HCT116 (cell line): ENCODE results near the gene ACSS3. TPM values are rescaled to one million over a fixed set of nuclear protein-coding genes. Genes with fewer than 3 reads are reported as not detected.

Experiments used
- ATAC-seq: fragments of 200-7000 bp; cut with Tn5 transposase; 2 replicates; pipeline ENCODE4 v1.9.1; 2020; ENCODE audit warnings: mild to moderate bottlenecking, moderate library complexity
- BruUV-seq: library from RNA; stranded (reverse); fragments of 400-500 nt; replicated peaks from 2 replicates; lab custom pipeline; 2021; lab: Mats Ljungman, UMichigan
- CTCF ChIA-PET: fragments of 300-600 bp; sonication (Branson Sonifier 250); formaldehyde crosslinking; loops from one replicate; lab custom pipeline; 2021; ENCODE audit warnings: antibody characterized with exemption; lab: Charles Lee
- POLR2A ChIA-PET: fragments of 300-600, 350-600 bp; sonication (Branson Sonifier 250); formaldehyde crosslinking; loops from one replicate; lab custom pipeline; 2021; ENCODE audit warnings: antibody characterized with exemption; lab: Charles Lee
- RAD21 ChIA-PET, 2 experiments: fragments of 300-600 bp; sonication (Branson Sonifier 250); formaldehyde crosslinking; loops; one replicate each; lab custom pipeline; 2023; ENCODE audit warnings: low total read pairs in 2 of 2; ENCODE audit not compliant: uncharacterized antibody in 2 of 2, unreplicated experiment in 2 of 2, low non-redundant PET in 1 of 2; lab: Charles Lee
- DNase-seq: peaks from one replicate; pipeline ENCODE4 v3.0.0-alpha.2; 2010; ENCODE audit warnings: low read depth, low spot score
- H2AFZ ChIP-seq: fragments of 200-600 bp; shearing (Covaris generic), sonication (generic); 2 replicates; pipeline ENCODE4 v1.6.1; 2017; ENCODE audit warnings: low read depth, mixed run types, mixed read lengths, antibody characterized with exemption, low read length; ENCODE audit not compliant: poor library complexity, severe bottlenecking
- H3K27ac ChIP-seq: 2 replicates; pipeline ENCODE4 v1.5.1; 2012; ENCODE audit warnings: low read depth, low read length
- H3K27me3 ChIP-seq: fragments of 200-600 bp; sonication (generic); 2 replicates; pipeline ENCODE4 v1.6.1; 2016; ENCODE audit warnings: mixed run types, low read length, mixed read lengths; ENCODE audit not compliant: insufficient read depth
- H3K36me3 ChIP-seq, 2 experiments: fragments of 200-500 bp in 1 of 2; fragments of 200-600 bp in 1 of 2; sonication (Bioruptor generic) in 1 of 2; sonication (generic) in 1 of 2; 2 replicates each; pipeline versions ENCODE4 v1.5.1 to v1.6.1; 2014 to 2016; ENCODE audit warnings: low read length in 2 of 2, inconsistent platforms in 1 of 2, mixed read lengths in 1 of 2, mixed run types in 1 of 2; ENCODE audit not compliant: insufficient read depth in 2 of 2, control insufficient read depth in 1 of 2
- H3K4me1 ChIP-seq, 2 experiments: fragments of 200-600 bp in 1 of 2; sonication (generic) in 1 of 2; 2 replicates each; pipeline versions ENCODE4 v1.5.1 to v1.6.1; 2012 to 2017; ENCODE audit warnings: low read length in 2 of 2, inconsistent platforms in 1 of 2, mild to moderate bottlenecking in 1 of 2, mixed read lengths in 1 of 2, mixed run types in 1 of 2, moderate library complexity in 1 of 2; ENCODE audit not compliant: insufficient read depth in 2 of 2, control insufficient read depth in 1 of 2
- H3K4me2 ChIP-seq: fragments of 200-600 bp; sonication (generic); 2 replicates; pipeline ENCODE4 v1.6.1; 2017; ENCODE audit warnings: mixed run types, low read length, mixed read lengths
- H3K4me3 ChIP-seq, 2 experiments: fragments of 200-600 bp in 1 of 2; sonication (generic) in 1 of 2; replicated peaks in 1 of 2; 2 replicates each; pipeline ENCODE4 v1.5.1; 2011 to 2016; ENCODE audit warnings: low read length in 2 of 2, control low read depth in 1 of 2, low read depth in 1 of 2, mild to moderate bottlenecking in 1 of 2, mixed read lengths in 1 of 2, mixed run types in 1 of 2
- H3K79me2 ChIP-seq: fragments of 200-600 bp; sonication (generic); 2 replicates; pipeline ENCODE4 v1.6.1; 2017; ENCODE audit warnings: mild to moderate bottlenecking, mixed run types, low read length, moderate library complexity, mixed read lengths; ENCODE audit not compliant: insufficient read depth
- H3K9ac ChIP-seq: fragments of 200-600 bp; sonication (generic); 2 replicates; pipeline ENCODE4 v1.6.1; 2016; ENCODE audit warnings: low read length, mixed read lengths
- H3K9me2 ChIP-seq: fragments of 200-600 bp; sonication (generic), shearing (Covaris generic); 2 replicates; pipeline ENCODE4 v1.6.1; 2017; ENCODE audit warnings: mixed run types, mild to moderate bottlenecking, moderate library complexity; ENCODE audit not compliant: insufficient read depth
- H3K9me3 ChIP-seq, 2 experiments: fragments of 200-500 bp in 1 of 2; fragments of 200-600 bp in 1 of 2; sonication (Bioruptor generic) in 1 of 2; sonication (generic) in 1 of 2; 2 replicates each; pipeline ENCODE4 v1.6.1; 2014 to 2017; ENCODE audit warnings: low read length in 2 of 2, mixed read lengths in 2 of 2, inconsistent platforms in 1 of 2, low read depth in 1 of 2, mild to moderate bottlenecking in 1 of 2, mixed run types in 1 of 2, moderate library complexity in 1 of 2; ENCODE audit not compliant: control insufficient read depth in 1 of 2, insufficient read depth in 1 of 2
- H4K20me1 ChIP-seq: fragments of 200-600 bp; sonication (generic), shearing (Covaris generic); 2 replicates; pipeline ENCODE4 v1.6.1; 2017; ENCODE audit warnings: mixed run types, mild to moderate bottlenecking, moderate library complexity; ENCODE audit not compliant: insufficient read depth
- ATF3 ChIP-seq: IDR thresholded peaks from 2 replicates; pipeline ENCODE4 v1.6.1; 2012
- CEBPB ChIP-seq: IDR thresholded peaks from 2 replicates; pipeline ENCODE4 v1.6.1; 2012; ENCODE audit warnings: low read depth
- CTCF ChIP-seq, 3 experiments: fragments of 200-600 bp in 1 of 3; sonication (generic) in 1 of 3; IDR thresholded peaks in 2 of 3; conservative IDR thresholded peaks in 1 of 3; 2 replicates each; pipeline ENCODE4 v1.5.1; 2012 to 2017; ENCODE audit warnings: low read depth in 2 of 3, low read length in 2 of 3, antibody characterized with exemption in 1 of 3, borderline replicate concordance in 1 of 3, control low read depth in 1 of 3, mild to moderate bottlenecking in 1 of 3, mixed read lengths in 1 of 3, mixed run types in 1 of 3, moderate library complexity in 1 of 3; ENCODE audit not compliant: insufficient read depth in 1 of 3
- EGR1 ChIP-seq: IDR thresholded peaks from 2 replicates; pipeline ENCODE4 v1.6.1; 2012; ENCODE audit warnings: low read depth
- ELF1 ChIP-seq: IDR thresholded peaks from 2 replicates; pipeline ENCODE4 v1.6.1; 2012; ENCODE audit warnings: low read depth, borderline replicate concordance
- EZH2 ChIP-seq: fragments of 200-600 bp; sonication (generic); IDR thresholded peaks from 2 replicates; pipeline ENCODE4 v1.6.1; 2017; ENCODE audit warnings: antibody characterized with exemption, mixed run types
- EZH2phosphoT487 ChIP-seq: fragments of 200-600 bp; IDR thresholded peaks from 2 replicates; pipeline ENCODE4 v1.6.1; 2018; ENCODE audit warnings: antibody characterized with exemption, borderline replicate concordance
- POLR2A ChIP-seq: IDR thresholded peaks from 2 replicates; pipeline ENCODE4 v1.7.0; 2011; ENCODE audit warnings: borderline replicate concordance; ENCODE audit not compliant: insufficient read depth, insufficient read length; ENCODE audit errors: extremely low read depth
- REST ChIP-seq: IDR thresholded peaks from 2 replicates; pipeline ENCODE4 v1.6.1; 2012; ENCODE audit warnings: low read depth
- SIN3A ChIP-seq: IDR thresholded peaks from 2 replicates; pipeline ENCODE4 v1.6.1; 2012; ENCODE audit warnings: low read depth
- ZFX ChIP-seq: fragments of 450-650 bp; IDR thresholded peaks from 2 replicates; pipeline ENCODE4 v1.6.1; 2017
- ZNF274 ChIP-seq: fragments of 200-500 bp; sonication (Bioruptor generic); IDR thresholded peaks from 2 replicates; pipeline ENCODE4 v1.6.1; 2014; ENCODE audit warnings: mild to moderate bottlenecking, low read depth, low read length, inconsistent platforms
- intact Hi-C: fragments of 100-400 bp; cut with micrococcal nuclease; formaldehyde crosslinking; loops from 2 replicates; pipeline ENCODE4 v1.10.0; 2022
- total RNA-seq: library from RNA; stranded (reverse); gene quantifications from one replicate; pipeline ENCODE4 v1.2.1, GENCODE V29; 2021; ENCODE audit not compliant: unreplicated experiment

ACSS3 gene
- total RNA-seq, 1 experiment from 2014 or later: 0.30 TPM

GRCh38 chr12:81208187-81208911 lies 130.5 kb downstream of the ACSS3 start:
- no peaks in the 10 kb centered on the region for H3K27me3 ChIP-seq
- no peak for DNase-seq
- peaks cover 0 to 9% of the 10 kb centered on the region in 2 experiments; a peak in 2 of 4 replicates for H3K4me1 ChIP-seq
- ChIA-PET POLR2A (no interaction called here), RAD21 (no interaction called here), CTCF (no interaction called here)
- no peak overlapping the region for H3K9ac ChIP-seq
- no peak overlapping the region for H2AFZ ChIP-seq
- H3K4me2 ChIP-seq: no peak overlapping the region
- no peaks in the 10 kb centered on the region for H3K36me3 ChIP-seq
- no peaks in the 10 kb centered on the region for H4K20me1 ChIP-seq
- TF ChIP-seq POLR2A (no peak), EZH2 (no peak), CEBPB (no peak)
- H3K4me3 ChIP-seq: no peak overlapping the region
- no peak for ATAC-seq
- H3K9me2 ChIP-seq: no peaks in the 10 kb centered on the region
- BruUV-seq: no TSS peak
- intact Hi-C loops: no loop called here
- H3K9me3 ChIP-seq: no peaks in the 10 kb centered on the region
- H3K27ac ChIP-seq: no peak overlapping the region
- no peaks in the 10 kb centered on the region for H3K79me2 ChIP-seq

DNA sequence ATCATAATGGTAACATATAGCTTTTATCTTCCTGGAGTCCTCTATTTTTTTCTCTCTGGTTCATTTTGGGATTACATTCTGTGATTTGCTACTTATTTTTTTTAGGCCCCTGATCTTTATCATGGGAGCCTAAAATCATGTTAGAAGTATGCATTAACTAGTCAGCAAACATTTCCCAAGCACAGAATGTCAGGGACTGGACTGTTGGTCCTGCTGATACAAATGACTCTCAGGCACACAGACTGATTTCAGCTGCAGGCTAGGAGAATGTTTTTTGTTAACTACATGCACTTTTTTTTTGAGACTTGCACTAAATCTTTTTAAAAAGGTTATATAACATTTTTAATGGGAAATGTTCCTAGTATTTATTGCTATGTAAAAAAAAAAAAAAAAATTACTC lies 131.1 kb downstream of the ACSS3 start:
- no TSS peak for BruUV-seq
- RAD21 ChIA-PET: no interaction called here
- no peak for DNase-seq
- TF ChIP-seq CTCF (IDR thresholded peaks at IDR 0.05 in 2 of 3, conservative IDR thresholded peaks at IDR 0.05 in 1 of 3; ENCODE audit: borderline replicate concordance in 1 of 3, insufficient read depth in 1 of 3, low read depth in 2 of 3, low read length in 2 of 3) (no peak), ZNF274 (no peak), EZH2phosphoT487 (no peak), ZFX (no peak), SIN3A (no peak), ATF3 (no peak), EGR1 (no peak), REST (no peak), ELF1 (no peak)
- TF ChIP-seq, all 23 proteins: peak for 0
- H3K4me3 ChIP-seq: no peak overlapping the region
- no peaks in the 10 kb centered on the region for H3K79me2 ChIP-seq
- H3K27me3 ChIP-seq: no peaks in the 10 kb centered on the region
- H3K36me3 ChIP-seq: no peaks in the 10 kb centered on the region
- no peaks in the 10 kb centered on the region for H3K9me3 ChIP-seq
- peaks cover 0 to 9% of the 10 kb centered on the region in 2 experiments; a peak in 2 of 4 replicates for H3K4me1 ChIP-seq
- POLR2A ChIA-PET: no interaction called here
- ATAC-seq: no peak
- H3K4me2 ChIP-seq: no peak overlapping the region
- H2AFZ ChIP-seq: no peak overlapping the region
- no peak overlapping the region for H3K27ac ChIP-seq
- intact Hi-C loops: no loop called here
- CTCF ChIA-PET: no interaction called here
- H4K20me1 ChIP-seq: no peaks in the 10 kb centered on the region
- no peak overlapping the region for H3K9ac ChIP-seq
- H3K9me2 ChIP-seq: no peaks in the 10 kb centered on the region
